Stimulated activated CD8-positive, alpha-beta memory T cell treated with anti-CD3 and anti-CD28 coated beads, Interleukin-15, amount 100 ng/mL, for 1 hour (primary cell): Measurements from ENCODE around the gene TMEM179.

ENCODE experiments used
- DNase-seq: peaks from one replicate; pipeline ENCODE4 v3.0.0-alpha.2; 2020; ENCODE audit warnings: low read depth

TMEM179 gene

DNA sequence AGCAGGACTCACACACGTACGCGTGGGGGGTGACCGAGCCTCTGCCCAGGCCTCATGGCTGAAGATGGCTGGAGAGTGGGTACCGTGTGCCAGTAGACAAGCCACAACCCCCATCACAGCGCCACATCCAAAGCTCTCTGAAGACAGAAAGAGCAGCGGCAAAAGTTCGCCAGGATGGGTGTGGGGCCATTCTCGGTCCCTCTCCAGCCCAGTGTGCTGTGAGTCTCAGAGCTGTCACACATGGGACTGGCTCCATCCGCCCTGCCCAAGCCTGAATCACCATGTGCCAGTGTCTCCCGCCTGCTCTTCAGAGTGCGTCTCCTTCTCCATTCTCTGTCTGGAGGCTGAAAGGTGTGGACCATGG lies 5.7 kb downstream of the TMEM179 start:
- DNase-seq = no peak

DNA sequence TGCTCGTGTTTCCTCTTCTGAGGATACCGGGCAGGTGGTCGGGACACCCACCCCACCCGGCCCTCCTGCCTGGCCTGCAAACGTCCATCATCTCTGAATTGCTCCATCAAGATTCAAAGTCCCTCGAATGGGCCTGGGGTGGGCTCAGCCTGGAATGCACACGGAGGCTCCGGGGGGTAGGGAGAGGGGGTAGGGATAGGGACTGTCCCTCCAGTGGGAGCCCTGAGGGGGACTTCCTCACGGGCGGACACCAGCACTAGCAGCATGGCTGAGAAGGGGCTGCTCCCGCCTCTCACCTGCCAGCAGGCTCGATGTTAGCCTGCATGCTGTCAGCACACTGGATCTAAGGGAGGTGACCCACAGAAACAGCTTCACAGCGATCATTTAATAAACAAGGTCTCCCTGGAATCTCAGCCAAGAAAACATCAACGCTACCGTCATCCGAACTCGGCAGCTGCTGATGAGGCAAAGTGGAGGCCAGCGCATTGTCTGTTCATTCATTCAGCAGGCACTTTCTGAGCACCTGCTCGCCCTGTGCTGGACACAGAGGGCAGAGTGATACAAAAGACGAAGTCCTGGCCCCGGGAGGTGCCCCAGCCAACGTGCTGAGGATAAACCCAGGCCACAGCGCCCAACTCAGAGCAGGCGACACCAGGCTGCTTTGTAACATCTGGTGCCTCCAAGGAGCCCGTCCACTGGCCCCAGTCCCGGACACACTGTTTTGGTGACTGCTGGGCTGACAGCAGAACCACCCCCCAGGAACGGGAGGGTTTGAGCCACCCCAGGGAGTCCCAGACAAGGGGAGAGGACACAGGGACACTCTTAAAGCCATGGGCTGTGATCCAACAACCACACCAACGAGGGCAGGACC lies 6.3 kb downstream of the TMEM179 start:
- DNase-seq = no peak

DNA sequence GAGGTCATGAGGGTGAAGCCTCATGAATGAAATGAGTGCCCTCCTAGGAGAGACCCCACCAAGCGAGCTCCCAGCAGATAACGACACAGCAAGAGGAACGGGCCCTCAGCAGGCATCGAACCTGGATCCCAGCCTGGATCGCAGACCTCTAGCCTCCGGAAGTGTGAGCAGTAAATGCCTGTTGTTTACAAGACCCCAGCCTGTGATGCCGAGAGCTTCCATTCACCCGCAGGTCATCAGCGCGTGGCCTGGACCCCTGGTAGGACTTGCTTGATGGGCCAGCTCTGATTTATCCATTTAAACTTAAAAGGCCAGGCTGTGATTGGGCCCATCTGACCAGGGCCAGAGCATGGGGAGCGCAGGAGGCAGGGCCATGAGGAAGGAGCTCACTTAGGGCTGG lies 7.0 kb downstream of the TMEM179 start:
- DNase-seq = no peak

- no peak for DNase-seq
These were observed 7.6 kb downstream of the TMEM179 start for GRCh38 chr14:104596927-104597351.

DNA sequence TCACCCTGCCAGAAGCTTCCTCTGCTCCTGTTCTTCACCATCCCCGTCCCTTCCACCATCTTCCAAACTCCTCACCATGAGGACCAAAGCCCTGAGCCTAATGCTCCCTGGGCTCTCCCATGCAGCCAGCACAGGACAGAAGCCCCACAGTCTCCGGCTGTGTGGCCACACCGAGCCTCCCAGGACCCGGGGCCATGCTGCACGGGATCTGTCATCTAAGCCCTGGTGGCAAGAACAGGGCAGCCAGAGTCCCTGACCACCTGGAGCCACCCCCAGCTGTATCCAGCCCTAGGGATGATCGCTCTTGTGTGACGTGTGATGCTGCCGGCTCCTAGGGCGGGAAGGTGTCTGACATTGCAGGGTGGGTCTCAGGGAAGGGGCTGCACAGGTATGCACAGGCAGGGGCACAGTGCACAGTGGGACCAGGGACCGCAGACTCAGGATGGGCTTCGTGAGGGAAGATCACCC lies 8.1 kb downstream of the TMEM179 start:
- DNase-seq = no peak

DNA sequence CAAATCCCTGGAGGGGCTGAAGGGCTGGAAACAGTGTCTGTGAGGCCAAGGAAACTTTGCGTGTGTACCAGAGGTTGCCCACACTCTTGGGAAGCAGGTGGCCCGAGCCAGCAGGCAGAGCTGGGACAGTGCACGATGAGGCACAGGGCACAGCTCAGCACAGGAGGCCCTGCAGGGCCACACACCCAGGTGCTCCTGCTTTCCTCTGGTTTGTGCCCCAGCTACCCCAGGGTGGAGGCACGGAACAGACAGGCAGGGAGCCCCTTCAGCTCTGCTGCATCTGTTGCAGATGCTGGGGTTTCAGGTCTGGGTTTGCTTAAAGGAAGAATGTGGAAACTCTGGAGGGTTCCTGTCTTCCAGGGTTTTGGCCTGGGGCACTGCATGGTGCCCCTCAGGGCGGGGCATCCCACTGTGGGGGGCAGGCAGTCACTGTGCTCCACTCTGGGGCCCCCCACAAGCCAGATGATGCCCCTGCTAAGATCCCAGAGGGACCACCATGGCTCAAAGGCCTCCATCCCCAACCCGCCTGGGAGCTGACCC lies 8.6 kb downstream of the TMEM179 start:
- DNase-seq = no peak

DNA sequence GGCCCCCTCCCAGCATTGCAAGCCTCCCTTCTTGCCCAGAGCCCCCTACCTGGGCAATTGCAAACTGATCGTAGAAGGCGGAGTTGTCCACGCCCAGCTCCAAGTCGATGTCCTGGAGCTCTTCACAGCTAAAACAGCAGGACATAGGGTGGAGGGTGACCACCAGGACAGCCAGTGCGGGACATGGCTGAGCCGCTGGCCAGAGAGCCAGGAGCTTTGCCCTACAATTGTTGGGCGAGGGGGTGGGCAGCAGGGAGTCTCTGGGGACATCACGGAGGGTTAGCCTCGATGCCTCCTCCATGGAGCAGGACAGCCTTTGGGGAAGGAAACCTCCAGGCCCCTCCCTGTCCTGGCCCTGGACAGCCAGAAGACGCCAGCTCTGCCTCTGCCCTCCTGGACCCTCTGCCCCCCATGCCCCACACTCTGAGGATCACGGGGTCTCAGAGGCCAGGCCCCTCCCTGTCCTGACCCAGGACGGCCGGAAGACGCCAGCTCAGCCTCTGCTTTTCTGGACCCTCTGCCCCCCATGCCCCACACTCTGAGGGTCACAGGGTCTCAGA lies 9.4 kb downstream of the TMEM179 start:
- no peak for DNase-seq

- no peak for DNase-seq
These were observed 10.1 kb downstream of the TMEM179 start for GRCh38 chr14:104594310-104595046.

- DNase-seq = no peak
These were observed 10.8 kb downstream of the TMEM179 start for GRCh38 chr14:104593710-104594136.

GRCh38 chr14:104593241-104593701 lies 11.3 kb downstream of the TMEM179 start:
- no peak for DNase-seq

DNA sequence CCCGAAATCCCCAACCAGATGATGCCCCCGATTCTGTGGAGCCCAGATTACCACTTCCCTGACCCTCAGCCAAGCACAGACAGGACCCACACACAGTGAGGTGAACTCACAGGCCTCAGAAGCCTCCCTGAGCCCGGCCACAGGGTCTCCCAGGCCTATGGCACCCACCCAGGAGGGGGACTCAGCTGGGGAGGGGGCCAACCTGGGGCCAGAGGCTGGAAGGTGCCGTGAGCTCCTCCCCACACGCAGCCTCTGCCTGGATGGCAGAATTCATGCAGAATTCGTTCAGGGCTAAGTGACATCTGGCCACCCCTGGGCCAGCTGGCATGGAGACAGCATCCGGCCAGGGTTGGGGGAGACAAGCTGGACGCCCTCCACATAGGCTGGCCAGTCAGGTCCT lies 11.8 kb downstream of the TMEM179 start:
- no peak for DNase-seq

- DNase-seq = no peak
These were observed 12.3 kb downstream of the TMEM179 start for GRCh38 chr14:104592292-104592672.

DNA sequence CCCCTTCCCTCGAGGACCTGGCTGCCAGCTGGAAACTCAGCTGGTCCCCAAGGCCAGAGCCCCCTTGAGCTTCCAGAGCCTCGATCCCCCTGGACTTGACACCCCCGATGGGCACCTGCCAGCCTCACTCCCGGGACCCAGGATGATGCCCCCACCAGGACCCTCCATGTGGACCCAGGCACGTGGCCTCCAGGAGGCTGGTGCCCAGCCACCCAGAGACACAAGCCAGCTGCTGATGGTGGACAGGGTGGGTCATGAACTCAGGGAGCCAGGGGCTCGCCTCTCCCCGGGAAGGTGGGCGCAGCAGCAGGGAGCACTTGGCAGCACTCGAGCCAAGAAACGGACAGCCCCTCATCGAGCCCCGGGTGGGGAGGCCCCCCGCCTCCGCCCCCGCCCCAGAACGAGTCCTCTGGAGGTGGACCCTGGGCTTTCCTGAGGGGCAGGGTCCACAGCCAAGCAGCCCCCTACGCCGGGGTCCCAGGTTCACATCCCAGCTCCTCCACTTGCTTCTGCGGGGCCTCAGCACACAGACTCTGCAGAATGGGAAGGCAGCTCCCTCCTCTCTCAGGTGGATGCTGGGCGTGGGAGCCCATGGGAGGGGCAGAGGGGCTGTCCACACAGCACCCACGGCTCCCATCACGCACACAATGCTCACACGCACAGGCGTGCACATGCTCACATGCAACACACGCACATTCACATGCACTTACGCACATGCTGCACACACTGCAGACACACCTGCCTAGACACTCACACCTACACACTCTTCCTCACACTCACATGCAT lies 12.9 kb downstream of the TMEM179 start:
- DNase-seq = no peak

DNA sequence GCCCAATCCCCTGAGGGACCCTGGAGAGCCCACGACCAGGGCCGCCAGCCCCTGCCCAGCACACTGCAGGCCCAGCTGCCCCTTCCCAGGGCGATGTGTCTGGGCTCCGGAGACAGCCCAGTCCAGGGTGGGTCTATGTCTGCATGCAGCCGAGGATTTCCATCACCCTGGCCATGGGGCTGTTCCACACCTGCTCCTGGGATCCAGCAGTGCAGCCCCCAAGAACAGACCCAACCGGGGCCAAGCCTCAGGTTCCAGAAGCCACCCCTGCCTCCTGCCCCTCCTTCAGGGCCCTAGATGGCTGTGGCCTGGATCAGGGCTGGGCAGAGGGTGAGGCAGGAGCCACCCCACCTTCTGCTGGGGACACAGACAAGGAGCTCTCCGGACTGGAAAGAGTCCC lies 13.5 kb downstream of the TMEM179 start:
- no peak for DNase-seq

- no peak for DNase-seq
These were observed 14.2 kb downstream of the TMEM179 start for GRCh38 chr14:104590240-104590965.

- no peak for DNase-seq
These were observed 15.0 kb downstream of the TMEM179 start for GRCh38 chr14:104589338-104590195.

- DNase-seq = no peak
These were observed 16.3 kb downstream of the TMEM179 start for GRCh38 chr14:104588066-104588857.

GRCh38 chr14:104587641-104588040 lies 16.9 kb downstream of the TMEM179 start:
- no peak for DNase-seq
